LNCaP clone FGC (cell line): ENCODE measurements around the gene LGR6.

Experiments used
- DNase-seq: peaks from one replicate; pipeline ENCODE4 v3.0.0-alpha.2; 2011; ENCODE audit warnings: low read depth
- H3K4me3 ChIP-seq: 2 replicates; pipeline ENCODE4 v1.5.1; 2011; ENCODE audit warnings: mild to moderate bottlenecking, low read depth, low read length, control low read depth
- CTCF ChIP-seq: IDR thresholded peaks from 2 replicates; pipeline ENCODE4 v1.5.1; 2012; ENCODE audit warnings: mild to moderate bottlenecking; ENCODE audit not compliant: control insufficient read depth, insufficient read depth; ENCODE audit errors: extremely low read depth

The LGR6 gene

DNA sequence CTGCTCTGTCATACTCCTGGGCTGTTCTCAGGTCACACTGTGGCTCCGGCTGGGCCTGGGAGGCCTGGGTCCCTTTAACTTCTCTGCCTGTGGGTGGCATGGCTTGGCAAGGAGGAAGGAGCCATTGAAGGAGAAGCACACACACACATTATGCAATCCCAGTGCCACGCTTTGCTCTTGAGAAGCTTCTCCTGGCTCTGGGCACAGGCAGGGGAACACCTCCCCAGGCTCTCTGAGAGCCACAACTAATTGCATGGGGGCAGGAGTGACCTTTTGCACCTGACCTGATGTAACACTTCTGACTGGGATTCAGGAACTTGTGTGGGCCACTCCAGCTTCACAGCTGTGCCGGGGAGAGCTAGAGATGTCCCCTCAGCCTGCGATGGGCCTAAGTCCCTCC, 23.1 kb downstream of the LGR6 start:
- H3K4me3 ChIP-seq = no peak overlapping the region
- TF ChIP-seq CTCF = no peak
- DNase-seq = no peak

DNA sequence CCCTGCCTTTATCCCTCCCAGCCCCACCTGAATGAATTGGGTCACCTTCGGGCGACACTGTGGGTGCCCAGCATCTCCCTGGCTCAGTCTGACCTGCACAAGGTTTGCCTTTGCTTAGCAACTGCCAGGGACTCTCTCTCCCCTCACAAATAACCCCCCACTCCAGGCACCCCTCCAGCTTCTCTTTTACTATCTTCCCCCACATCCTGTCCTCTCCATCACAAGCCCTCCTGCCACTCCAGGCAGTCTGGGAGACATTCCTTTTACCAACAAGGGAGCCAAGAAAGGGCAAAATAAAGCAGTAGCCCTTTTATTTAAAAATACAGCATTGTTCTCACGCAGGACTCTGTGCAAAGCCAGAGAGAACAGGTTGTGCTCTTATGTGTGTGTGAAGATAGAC, 23.9 kb downstream of the LGR6 start:
- no peak for TF ChIP-seq CTCF
- no peak overlapping the region for H3K4me3 ChIP-seq
- no peak for DNase-seq

- no peak for DNase-seq
- TF ChIP-seq CTCF = no peak
- H3K4me3 ChIP-seq = no peak overlapping the region
Measured at GRCh38 chr1:202217951-202218350, 24.4 kb downstream of the LGR6 start.

DNA sequence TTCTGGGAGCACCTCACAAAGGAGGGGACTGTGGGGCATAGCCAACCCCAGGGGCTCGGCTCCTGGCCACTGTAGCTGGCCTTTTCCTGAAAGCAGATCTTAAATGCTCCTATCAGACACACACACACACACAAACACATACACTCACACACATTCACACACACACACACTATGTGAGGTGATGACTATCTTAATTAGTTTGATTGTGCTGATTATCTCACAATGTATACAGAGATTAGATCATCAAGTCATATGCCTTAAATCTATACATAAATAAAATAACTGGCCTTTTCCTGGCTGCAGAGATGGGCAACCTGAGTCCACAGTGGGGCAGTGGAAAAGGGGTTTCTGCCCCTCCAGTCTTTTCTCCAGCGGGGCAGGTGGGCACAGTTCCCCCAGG, 27.1 kb downstream of the LGR6 start:
- no peak for TF ChIP-seq CTCF
- H3K4me3 ChIP-seq = no peak overlapping the region
- DNase-seq = no peak

DNA sequence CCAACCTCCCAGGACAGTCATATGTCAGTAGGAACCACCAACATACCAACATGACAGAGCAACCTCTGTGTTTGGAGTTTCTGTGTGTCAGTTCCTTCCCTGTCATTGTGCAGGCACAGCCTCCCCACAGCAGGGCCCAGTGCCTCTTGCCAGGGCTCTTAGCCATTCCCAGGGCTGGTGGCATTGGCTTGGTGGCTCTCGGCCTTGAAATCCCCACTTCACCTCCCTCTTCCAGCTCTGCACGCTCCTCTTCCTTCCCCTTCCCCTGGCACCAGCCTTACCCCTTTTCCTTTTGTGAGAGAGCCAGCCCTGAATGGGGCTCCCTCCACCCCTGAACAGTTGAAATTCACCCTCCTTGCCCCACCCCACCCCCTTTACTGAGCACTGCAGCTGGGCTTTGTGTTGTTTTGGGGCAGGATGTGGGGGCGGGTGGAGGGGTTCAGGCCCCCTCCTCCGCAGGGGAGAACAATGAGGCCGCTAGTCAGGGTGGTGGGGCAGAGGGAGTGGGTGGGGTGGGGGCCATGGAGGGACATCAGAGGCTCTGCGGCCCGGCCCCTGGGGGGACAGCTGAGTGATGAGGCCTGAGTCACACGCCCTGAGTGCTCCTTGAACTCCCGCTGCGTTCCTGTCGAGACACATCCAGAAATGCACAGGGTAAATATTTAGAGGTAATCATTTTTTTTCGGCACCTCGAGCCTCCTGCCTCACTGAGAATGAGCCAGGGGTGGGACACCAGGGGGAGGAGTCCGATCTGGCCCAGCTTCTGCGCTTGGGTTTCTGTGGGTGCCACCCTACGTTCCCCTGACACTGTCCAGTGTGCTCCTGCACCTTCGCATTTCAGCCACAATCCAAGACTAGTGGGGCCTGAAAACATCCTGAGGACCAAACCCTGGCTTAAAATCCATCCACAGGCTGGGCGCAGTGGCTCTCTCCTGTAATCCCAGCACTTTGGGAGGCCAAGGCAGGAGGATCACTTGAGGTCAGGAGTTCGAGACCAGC, 28.6 kb downstream of the LGR6 start:
- TF ChIP-seq CTCF = no peak
- DNase-seq = no peak
- no peak overlapping the region for H3K4me3 ChIP-seq

- no peak overlapping the region for H3K4me3 ChIP-seq
- no peak for TF ChIP-seq CTCF
- no peak for DNase-seq
Measured at GRCh38 chr1:202223121-202223860, 29.7 kb downstream of the LGR6 start.
